ENCODE measurements around the gene PTPN11.

DNA sequence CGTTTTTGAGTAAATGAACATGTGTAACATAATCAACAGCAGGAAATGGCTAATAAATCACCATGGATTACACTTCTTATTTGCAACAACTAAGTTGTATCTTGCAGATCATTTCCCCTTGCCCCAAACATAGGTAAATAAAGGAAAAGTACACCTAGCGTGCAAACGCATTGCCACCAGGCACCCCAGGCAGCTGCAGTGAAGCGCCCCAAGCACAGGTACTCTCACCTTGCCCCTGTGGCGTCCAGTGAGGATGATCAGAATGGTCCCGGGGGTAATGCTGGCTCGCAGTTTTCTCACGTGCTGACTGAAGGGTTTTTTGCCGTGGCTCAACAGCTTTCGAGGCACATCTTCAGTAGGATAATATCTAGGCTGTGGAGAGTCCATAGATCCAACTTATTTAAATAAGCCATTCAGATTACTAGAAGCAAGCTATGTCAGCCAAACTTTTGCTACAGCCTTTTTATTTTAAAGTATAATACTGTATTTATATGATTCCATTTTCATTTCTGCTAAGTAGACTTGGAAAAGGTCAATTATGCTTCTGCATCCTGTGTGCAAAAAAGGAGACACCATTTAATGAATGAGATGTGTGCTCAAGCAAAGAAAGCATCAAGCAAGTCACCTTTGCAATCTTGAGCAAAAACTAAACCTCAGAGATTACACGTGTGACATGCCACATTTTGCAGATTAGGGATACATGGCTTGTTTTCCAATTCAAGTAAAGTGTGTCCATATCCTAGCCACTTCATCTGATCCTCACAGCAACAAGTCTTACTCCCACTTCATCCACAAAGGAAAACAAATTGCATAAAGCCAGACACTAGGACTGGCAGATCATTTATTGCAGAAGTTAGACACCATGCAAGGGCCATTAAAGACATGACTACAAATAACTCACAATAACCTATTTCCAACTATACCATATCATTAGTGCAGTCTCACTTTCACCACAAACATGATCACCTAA lies 11.9 kb upstream of the PTPN11 start:
- TF ChIP-seq, protein P1, sequence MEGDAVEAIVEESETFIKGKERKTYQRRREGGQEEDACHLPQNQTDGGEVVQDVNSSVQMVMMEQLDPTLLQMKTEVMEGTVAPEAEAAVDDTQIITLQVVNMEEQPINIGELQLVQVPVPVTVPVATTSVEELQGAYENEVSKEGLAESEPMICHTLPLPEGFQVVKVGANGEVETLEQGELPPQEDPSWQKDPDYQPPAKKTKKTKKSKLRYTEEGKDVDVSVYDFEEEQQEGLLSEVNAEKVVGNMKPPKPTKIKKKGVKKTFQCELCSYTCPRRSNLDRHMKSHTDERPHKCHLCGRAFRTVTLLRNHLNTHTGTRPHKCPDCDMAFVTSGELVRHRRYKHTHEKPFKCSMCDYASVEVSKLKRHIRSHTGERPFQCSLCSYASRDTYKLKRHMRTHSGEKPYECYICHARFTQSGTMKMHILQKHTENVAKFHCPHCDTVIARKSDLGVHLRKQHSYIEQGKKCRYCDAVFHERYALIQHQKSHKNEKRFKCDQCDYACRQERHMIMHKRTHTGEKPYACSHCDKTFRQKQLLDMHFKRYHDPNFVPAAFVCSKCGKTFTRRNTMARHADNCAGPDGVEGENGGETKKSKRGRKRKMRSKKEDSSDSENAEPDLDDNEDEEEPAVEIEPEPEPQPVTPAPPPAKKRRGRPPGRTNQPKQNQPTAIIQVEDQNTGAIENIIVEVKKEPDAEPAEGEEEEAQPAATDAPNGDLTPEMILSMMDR (IDR thresholded peaks at IDR 0.05) = no peak
- no peak for TF ChIP-seq EP300 (IDR thresholded peaks at IDR 0.05)
